Subcutaneous adipose tissue (tissue), 4 donors: ENCODE measurements around the gene PRM1. TPM values are rescaled to one million over a fixed set of nuclear protein-coding genes. Genes with fewer than 3 reads are reported as not detected.

Experiments used
- total RNA-seq, 4 donors: library from RNA; depleted of rRNA; stranded (reverse); fragments of >200 nt; gene quantifications; one replicate each; pipeline ENCODE4 v1.1.0, GENCODE V29; 2016
- TF ChIP-seq, protein P1 (sequence below): fragments of 450-650 bp; IDR thresholded peaks from one replicate; pipeline ENCODE4 v1.5.1; 2016; ENCODE audit warnings: low read depth, mild to moderate bottlenecking, control low read depth, antibody characterized with exemption, moderate library complexity

Gene PRM1
- total RNA-seq, 4 donors from 2014 or later, result not detected

DNA sequence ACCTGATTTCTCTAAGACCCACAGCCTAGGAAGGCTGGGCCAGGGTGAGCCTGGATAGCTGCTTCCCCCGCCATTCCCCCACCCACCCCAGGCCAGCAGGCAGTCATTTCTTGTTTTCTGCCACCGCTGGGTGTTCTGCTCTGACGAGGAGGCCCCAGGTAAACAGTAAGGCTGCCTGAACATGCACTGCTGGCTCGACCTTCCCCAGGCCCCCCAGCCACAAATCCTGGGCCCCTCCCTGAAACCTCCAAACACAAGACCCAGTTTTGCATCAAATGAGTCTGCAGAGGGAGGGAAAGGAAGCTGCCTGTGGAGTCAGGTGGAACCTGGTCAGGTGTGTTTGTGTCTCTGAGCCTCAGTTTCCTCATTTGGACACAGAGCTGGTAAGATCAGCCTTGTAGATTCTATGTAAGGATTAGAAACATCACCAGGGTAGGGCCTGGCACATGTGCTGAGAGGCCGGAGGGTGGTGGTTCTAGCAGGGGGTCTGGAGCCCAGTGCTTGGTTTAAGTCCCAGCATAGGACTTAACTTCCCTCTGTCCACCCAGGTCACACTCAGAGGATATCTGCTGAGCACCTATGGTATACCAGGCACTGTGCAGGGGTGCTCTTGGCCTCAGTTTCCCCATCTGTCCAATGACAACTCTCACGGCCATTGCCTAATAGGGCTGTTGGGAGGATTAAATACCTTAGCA, 18.9 kb upstream of the PRM1 start:
- TF ChIP-seq, protein P1, sequence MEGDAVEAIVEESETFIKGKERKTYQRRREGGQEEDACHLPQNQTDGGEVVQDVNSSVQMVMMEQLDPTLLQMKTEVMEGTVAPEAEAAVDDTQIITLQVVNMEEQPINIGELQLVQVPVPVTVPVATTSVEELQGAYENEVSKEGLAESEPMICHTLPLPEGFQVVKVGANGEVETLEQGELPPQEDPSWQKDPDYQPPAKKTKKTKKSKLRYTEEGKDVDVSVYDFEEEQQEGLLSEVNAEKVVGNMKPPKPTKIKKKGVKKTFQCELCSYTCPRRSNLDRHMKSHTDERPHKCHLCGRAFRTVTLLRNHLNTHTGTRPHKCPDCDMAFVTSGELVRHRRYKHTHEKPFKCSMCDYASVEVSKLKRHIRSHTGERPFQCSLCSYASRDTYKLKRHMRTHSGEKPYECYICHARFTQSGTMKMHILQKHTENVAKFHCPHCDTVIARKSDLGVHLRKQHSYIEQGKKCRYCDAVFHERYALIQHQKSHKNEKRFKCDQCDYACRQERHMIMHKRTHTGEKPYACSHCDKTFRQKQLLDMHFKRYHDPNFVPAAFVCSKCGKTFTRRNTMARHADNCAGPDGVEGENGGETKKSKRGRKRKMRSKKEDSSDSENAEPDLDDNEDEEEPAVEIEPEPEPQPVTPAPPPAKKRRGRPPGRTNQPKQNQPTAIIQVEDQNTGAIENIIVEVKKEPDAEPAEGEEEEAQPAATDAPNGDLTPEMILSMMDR, result no peak

DNA sequence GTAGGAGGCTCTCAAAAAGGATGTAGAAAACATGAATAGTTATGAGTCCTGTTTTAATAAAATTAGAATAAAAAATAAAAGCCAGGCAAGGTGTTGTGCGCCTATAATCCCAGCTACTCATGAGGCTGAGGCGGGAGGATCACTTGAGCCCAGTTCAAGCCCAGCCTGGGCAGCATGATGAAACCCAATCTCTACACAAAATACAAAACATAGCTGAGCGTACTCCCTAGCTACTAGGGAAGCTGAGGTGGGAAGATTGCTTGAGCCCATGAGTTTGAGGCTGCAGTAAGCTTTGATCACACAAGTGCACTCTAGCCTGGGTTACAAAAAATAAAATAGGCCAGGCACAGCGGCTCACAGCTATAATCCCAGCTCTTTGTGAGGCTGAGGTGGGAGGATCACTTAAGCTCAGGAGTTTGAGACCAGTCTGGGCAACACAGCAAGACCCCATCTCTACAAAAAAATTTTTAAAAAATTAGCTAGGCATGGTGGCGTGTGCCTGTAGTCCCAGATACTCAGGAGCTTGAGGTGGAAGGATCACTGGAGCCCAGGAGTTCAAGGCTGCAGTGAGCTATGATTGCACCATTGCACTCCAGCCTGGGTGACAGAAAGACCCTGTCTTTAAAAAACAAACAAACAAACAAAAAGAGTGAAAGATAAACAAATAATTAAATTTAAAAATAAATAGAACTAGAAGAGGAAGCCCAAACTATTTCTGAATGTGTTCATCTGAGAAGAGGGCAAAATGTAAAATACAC, 17.2 kb upstream of the PRM1 start:
- TF ChIP-seq, protein P1, result no peak

DNA sequence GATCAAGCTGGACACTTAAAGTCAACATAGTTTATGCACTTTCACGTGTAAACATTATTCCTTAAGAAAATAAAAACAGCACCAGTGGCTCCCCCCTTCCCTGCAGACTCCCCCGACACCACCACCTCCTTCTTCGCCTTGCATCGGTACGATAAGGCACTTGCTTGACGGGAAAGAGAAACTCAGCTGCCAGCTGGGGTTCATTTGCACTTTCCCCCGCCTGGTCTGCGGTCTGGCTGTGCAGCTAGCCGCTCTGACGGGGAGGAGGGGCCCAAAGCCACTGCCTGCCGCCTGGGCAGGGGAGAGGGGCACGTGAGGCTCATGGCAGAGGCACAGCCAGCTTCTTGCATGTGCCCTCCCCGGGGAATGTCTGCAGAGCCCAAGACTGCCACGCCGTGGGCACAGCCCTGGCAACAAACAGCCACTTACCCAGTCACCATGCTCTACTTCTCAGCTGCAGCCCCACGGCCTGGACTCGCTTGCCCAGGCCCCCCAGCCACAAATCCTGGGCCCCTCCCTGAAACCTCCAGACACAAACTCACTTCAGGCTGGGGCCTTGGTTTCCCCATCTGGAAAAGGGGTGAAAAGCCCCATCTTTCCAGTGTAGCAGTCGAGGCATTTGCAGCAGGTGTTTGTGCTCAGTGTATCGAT, 16.5 kb upstream of the PRM1 start:
- TF ChIP-seq, protein P1, result no peak

DNA sequence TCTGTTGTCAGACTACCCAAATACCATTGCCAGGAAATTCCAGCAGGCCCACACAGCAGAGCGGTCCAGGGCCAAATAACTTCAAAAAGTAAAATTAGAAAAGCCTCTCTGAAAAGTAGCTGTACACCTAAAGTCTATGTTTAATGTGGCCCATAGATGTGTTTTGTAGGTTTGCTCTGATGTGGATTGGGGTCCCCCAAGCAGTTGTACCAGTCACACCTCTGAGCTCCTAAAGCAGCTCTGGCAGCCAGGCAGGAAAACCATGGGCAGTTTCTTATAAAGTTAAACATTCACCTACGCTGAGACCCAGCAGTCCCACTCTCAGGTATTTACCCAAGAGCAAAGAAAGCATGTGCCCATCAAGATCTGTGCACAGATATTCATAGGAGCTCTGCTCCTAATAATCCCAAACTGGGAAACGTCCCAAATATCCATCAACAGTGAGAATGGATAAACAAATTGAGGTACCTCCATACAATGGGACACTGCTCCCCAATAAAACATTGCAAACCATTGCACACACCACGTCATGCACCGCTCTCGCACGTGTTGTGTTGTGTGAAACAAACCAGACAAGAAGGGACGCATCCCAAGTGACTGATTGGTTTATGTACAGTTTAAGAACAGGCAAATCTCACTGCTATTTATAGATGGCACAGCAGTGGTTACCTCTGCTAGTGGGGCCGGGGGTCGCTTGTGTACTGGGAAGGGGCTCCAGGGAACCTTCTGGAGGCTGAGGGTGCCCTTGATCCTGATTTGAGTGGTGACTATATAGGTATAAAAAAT, 15.8 kb upstream of the PRM1 start:
- TF ChIP-seq, protein P1, result no peak

DNA sequence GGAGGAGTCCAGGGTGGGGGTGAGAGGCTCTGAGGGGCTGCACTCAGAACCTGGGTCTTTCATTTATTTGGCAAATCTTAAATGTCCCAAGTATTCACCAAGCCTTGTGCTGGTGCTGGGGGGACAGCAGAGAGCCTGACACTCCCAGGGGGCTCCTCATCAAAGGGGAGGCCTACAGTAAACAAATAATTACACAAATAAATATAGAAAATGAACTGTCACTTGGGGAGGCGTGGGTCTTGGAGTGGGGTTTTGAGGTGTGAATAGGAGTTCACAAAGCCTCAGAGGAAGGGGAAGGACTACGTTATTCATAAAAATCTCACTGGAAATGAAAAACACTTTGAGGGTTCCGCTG, 15.2 kb upstream of the PRM1 start:
- TF ChIP-seq, protein P1, result no peak

DNA sequence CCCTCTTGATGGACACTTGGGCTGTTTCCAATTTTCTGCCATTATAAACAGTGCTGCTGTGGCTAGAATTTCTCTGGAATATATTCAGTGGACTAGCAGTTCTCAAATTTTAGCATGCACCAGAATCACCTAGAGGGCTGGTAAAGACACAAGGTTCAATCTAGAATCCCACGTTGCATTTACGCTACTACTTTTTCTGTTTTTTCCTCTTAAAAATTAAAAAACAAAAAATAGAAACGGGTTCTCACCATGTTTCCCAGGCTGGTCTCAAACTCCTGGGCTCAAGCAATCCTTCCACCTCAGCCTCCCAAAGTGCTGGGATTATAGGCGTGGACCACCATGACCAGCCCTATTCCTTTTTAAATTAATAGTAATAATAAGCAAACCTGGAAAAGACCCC, 14.5 kb upstream of the PRM1 start:
- TF ChIP-seq, protein P1, result no peak
